Activated CD8-positive, alpha-beta memory T cell treated with anti-CD3 and anti-CD28 coated beads for 24 hours (primary cell): ENCODE results near the gene MSH6.

Experiments used
- DNase-seq: peaks from one replicate; pipeline ENCODE4 v3.0.0-alpha.2; 2020

MSH6 gene

DNA sequence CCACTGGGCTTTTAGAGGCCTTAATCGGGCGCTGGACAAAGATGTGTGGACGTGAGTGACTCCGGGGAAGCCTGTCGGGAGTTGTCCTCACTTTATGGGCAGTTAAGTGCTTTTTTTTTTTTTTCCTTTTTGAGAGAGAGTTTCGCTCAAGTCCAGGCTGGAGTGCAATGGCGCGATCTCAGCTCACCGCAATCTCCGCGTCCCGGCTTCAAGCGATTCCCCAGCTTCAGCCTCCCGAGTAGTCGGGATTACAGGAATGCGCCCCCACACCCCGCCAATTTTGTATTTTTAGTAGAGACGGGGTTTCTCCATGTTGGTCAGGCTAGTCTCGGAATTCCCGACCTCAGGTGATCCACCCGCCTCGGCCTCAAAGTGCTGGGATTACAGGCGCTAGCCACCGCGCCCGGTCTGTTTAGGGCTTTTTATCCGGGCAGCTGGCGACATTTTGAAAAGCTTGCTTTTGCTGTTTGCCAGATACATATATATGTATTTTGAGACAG, 1.5 kb downstream of the MSH6 start:
- DNase-seq = no peak

DNA sequence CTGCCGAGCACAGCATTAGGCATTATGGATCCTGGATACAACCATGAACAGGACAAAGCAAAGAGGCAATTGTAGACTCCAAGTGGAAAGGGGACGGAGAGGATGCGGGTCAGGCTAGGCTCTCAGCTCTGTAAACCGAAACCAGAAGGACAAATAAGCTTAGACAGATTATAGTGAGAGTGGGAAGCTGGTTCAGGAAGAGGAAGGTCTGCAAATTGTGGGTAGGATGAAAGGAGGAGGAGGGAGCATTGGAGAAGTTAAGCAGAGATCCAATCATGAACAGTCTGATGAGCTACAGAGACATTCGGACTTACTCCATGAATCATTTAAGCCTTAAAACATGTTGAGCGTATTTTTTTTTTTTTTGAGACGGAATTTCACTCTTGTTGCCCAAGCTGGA, 3.0 kb downstream of the MSH6 start:
- peak; percentile 45 for DNase-seq

DNA sequence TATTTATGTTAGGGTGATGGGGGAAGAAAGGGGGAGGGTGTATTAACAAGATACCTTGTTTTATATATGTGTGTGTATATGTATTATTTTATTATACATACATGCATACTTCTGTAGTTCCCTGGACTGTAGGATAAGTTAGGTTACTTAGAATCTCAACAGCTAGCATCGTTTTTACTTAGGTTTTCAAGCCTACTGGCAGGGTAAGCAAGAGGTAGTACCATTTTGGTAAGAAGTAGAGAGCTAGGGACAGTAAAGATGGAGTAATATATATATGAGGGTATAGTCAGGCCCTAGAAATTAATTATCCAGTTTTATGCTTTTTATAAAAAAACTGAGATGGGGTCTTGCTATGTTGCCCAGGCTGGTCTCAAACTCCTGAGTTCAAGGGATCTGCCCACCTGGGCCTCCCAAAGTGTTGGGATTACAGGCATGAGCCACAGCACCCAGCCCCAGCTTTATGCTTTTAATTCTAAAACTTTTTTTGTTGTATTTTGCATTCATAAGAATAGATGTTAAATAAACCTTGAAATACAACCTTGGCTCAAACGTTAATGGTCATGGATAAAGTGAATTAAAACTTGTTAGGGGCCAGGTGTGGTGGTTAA, 13.2 kb downstream of the MSH6 start:
- DNase-seq = no peak

DNA sequence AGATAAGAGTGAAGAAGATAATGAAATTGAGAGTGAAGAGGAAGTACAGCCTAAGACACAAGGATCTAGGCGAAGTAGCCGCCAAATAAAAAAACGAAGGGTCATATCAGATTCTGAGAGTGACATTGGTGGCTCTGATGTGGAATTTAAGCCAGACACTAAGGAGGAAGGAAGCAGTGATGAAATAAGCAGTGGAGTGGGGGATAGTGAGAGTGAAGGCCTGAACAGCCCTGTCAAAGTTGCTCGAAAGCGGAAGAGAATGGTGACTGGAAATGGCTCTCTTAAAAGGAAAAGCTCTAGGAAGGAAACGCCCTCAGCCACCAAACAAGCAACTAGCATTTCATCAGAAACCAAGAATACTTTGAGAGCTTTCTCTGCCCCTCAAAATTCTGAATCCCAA, 15.7 kb downstream of the MSH6 start:
- DNase-seq = no peak

DNA sequence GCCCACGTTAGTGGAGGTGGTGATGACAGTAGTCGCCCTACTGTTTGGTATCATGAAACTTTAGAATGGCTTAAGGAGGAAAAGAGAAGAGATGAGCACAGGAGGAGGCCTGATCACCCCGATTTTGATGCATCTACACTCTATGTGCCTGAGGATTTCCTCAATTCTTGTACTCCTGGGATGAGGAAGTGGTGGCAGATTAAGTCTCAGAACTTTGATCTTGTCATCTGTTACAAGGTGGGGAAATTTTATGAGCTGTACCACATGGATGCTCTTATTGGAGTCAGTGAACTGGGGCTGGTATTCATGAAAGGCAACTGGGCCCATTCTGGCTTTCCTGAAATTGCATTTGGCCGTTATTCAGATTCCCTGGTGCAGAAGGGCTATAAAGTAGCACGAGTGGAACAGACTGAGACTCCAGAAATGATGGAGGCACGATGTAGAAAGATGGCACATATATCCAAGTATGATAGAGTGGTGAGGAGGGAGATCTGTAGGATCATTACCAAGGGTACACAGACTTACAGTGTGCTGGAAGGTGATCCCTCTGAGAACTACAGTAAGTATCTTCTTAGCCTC, 16.2 kb downstream of the MSH6 start:
- DNase-seq = no peak

DNA sequence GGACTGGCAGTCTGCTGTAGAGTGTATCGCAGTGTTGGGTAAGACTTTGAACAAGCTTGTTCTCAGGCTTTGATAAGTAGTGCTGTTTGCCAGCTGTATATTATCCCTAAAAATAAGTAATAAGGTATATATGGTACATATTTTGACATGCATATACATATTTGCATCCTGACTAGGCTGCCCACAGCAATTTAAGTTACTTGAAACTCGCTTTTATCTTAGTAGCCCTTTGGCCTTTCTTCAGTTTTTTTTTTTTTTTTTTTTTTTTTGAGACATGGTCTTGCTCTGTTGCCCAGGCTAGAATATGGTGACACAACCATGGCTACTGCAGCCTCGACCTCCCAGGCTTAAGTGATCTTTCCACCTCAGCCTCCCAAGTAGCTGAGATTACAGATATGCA, 18.2 kb downstream of the MSH6 start:
- no peak for DNase-seq

DNA sequence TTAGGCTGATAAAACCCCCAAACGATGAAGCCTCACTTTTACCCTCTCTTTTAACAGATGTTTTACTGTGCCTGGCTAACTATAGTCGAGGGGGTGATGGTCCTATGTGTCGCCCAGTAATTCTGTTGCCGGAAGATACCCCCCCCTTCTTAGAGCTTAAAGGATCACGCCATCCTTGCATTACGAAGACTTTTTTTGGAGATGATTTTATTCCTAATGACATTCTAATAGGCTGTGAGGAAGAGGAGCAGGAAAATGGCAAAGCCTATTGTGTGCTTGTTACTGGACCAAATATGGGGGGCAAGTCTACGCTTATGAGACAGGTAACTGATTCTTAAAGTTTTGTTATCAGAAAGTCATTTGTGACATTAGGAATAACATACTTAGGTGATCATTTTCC, 20.4 kb downstream of the MSH6 start:
- DNase-seq = no peak

DNA sequence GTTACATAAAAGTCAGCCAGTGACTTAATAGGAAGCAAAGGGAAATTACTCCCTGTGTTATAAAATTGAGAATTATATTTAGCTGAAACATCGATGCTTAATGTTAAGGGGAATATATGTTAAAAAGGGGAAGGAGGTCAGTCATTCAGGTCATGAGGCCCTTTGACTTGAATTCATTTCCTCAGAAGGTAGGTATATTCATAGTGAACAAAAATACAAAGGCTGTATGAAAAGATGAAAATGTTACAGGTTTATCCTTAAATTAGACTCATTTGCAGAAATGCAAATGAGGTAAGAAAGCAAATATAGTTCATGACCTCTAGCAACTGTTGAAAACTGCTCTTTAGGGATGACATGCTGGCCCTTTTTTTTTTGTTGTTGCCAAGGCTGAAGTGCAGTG, 20.8 kb downstream of the MSH6 start:
- no peak for DNase-seq

DNA sequence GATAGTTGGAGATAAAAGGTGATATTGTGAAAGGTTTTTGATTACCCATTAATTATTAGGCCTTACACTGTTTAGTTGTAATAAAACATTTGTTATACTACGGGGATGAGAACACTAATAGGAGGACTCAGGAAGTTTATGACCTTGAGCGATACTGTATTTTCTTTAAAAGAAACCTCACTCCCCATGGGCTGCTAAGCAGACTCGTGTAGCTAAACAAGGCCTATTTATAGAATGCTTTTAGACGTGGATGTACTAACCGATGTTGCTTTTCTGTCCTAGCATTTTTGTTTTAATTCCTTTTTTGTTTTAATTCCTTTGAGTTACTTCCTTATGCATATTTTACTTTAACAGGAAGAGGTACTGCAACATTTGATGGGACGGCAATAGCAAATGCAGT, 22.9 kb downstream of the MSH6 start:
- DNase-seq = no peak

DNA sequence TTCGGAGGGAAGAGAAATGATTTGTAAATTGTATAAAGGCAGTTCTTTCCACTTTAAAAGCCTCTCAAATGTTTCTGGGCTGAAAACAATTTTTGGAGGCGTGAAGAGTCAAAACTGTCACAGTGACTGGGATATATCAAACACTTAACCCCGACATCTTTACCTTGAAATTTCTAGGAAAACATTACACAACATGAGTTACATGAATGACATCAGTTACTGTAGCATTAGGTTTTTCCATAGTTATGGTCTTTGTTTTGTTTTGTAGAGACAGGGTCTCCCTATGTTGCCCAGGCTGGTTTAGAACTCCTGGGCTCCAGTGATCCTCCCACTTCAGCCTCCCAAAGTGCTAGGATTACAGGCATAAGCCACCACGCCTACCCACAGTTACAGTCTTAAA, 25.7 kb downstream of the MSH6 start:
- DNase-seq = no peak

DNA sequence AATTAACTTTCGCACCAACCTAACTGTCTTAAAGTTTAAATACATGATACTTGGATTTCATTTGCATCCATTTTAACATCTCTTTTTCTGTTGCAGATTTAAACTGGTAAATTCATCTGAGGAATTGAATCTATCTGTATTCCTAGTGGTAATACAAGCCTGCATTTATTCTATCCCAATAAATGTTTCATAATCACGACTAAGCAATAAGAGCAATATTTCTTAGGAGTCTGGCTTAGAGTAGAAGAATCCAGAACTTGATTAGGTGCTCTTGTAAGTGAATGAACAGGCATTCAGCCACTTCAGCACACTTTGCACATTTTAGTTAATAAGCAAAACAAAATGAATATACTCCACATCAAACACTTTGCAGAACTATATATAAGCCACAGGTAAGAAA, 27.0 kb downstream of the MSH6 start:
- no peak for DNase-seq

DNA sequence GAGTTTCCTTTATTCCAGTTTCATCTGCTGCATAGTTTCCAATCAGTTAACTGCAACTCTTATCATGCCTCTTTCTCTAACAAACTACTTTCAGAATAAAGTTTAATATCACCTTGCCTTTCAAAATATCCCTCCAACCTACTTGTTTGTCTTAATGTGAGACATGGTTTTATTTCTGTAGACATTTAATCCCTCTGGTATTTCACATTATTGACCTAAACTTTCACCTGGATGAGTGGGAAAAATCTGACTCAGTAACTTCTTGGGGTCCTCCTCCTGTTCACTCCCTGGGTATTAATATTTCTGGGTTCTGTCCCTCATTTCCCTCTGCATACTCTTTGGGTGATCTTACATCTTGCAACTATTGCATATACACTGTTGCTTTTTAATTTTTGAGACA, 27.9 kb downstream of the MSH6 start:
- DNase-seq = no peak

DNA sequence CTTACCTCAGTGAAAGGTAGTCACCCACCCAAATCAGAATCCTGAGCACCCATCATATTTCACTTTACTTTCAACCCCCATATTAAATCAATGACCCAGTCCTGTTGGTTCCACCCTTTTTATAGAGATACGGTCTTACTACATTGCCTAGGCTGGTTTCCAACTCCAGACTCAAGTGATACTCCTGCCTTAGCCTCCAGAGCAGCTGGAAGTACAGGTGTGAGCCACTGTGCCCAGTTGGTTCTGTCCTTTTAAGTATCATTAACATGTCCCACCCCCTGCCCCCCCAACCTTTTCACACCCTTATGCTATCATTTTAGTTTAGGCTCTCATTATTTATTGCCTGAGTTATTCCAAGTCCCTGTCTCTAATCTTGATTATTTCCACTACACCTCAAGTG, 28.7 kb downstream of the MSH6 start:
- DNase-seq = no peak

DNA sequence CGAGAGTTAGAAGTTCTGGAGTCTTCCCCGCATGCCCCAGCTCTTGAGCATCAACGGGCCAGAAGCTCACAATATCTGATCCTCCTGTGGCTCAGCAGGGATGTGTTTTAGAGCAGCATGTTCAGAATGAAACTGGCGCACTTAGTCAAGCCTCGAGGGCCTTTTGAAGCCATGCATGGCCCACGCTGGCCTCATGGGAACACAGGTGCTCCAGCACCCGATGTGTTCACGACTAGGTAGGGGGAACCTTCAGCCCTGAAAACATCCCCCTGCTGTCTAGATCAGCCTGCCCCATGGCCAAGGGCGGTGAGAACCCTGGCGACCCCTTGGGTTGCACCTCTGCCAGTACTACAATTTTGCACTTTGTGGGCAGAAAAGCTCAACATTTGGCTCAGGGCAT, 32.8 kb downstream of the MSH6 start:
- no peak for DNase-seq

DNA sequence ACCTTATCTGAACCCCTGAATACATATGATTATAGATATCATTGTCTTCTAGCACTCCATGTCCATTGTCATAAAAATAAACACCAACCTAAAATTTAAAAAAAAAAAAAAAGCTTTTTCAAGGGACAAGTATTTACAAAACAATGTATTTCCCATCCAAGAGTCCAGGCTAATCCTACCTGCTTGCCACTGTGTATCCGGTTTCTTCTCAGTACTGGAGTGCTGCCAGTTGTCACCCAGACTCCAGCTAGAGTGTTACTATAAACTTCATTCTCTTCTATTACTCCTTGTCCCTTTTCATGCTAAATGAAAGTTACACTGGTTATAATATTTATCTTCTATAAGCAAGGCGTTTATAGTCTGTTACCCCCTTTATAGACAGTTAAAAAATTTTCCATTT, 35.8 kb downstream of the MSH6 start:
- no peak for DNase-seq

DNA sequence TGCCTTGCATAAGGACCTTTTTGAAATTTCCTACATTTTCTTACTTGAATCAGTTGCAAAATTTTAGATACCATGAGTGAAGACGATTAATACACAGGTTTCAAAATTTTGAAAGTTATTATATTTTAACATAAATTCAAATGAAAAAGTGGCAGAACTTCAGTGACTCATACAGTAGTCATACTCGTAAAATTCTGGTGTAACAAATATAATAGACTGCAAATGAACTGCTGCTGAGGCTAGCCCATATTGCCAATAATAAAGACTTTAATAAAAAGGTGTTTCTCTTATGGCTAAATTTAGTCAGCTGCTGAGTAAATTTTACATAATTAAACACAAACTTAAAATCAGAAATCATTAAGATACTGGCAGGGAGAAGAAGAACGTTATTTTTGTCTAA, 36.9 kb downstream of the MSH6 start:
- no peak for DNase-seq

DNA sequence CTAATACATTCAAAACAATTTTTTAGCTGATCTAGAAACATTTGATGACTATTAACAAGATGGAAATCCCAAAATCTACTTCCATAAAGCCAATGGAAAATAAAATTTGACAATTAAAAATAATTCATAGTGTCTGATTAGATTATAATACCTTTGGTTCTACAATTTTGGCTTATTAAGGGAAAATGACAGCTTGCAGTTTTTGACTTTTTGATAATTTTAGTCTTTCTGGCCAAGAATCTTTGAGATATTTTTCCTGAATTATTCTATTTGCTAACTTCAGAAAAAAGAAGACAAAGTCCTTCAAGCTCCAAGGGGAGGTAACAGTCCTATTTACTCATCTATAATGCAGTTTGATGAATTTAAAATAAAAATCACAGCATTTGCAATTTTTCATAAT, 39.6 kb downstream of the MSH6 start:
- no peak for DNase-seq

DNA sequence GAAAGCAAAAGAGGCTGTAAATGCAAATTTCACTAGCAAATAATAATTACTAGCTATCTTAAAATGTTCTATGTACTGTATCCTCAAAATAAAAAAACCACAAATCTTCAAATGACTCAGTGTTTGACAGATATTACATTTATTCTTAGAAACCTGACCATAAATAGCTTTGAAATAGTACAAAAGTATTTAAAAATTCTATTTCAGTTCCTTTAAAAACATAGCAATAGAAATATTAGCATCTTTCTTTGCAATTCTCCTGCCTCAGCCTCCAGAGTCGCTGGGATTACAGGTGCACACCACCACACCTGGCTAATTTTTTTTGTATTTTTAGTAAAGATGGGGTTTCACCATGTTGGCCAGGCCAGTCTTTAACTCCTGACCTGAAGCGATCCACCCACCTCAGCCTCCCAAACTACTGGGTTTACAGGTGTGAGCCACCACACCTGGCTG, 50.6 kb downstream of the MSH6 start:
- DNase-seq = no peak

DNA sequence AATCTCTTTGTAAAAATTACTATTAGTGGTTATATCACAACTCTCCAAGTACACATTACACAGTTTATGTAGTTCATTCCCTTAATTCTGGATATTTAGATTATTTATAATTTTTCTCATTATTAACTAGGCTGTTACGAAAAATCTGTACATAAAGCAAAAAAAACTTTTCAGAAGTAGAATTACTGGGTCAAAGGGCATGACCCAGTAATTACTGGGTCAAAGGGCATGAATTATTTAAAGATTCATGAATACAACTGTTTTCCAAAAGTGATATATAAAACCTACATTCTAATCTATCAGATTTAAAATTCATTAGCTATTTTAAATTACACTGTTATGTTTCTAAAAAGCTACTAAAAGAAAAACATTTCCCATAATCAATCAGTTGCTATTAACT, 55.3 kb downstream of the MSH6 start:
- no peak for DNase-seq

DNA sequence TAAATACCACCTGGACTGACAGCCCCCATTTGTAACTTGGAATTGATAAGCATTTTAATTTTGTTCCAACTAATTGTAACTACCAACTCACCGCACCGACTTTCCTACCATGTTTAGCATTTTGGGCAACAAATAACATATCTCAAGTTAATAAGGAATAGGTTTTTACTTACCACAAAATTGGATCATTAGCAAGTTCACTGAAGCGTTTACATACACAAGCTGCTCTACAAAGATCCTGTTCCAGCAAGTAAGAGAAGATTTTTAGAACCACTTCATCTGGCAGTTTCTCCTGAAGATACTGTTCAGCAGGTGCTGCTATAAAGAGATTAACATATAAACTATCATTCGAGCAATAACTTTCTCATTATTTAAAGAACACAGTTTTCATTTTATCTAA, 55.7 kb downstream of the MSH6 start:
- DNase-seq = no peak

DNA sequence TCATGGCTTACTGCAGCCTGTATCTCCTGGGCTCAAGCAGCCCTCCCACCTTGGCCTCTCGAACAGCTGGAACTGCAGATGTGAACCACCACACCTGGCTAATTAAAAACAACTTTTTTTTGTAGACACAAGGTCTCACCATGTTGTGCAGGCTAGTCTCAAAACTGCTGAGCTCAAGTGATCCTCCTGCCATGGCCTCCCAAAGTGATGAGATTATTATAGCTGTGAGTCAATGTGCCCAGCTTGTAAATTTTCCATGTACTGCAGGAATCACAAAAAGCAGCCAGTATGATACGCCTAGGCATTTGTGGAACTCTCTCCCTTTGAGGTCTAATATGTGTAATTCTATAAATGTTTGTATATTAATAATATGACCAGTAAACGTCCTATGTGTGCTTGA, 59.9 kb downstream of the MSH6 start:
- DNase-seq = no peak

DNA sequence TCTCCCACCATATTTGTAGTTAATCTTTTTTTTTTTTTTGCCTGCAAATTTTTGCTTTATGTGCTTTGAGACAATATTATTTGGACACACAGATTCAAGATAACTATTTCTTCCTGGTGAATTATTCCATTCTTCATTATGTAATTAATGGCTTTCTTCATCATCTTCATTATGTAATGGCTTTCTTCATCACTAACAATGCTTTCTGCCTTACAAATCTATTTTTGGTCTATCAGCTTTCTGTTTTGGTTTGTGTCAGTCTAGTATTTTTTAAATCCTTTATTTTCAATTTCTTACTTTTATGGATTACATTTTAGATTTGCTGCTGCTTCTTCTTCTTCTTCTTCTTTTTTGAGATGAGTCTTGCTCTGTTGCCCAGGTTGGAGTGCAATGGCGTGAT, 60.5 kb downstream of the MSH6 start:
- DNase-seq = no peak

DNA sequence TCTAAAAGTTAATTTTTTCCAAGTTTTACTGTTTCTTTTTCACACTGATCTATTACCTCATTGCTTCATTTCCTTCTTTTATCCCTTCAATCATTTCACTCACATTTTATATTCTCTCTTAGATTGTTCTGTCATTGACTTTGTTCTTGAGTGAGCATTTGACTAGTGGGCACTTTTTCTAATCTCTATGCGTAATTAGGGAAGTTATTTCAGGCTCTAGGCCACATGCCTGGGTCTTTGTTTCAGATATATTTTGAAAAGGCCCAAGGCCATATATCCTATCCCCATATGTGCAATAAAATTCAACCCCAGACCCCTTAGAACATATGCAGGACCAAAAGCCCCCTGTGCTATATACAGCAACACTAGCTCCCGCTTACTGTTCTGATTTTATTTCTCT, 61.2 kb downstream of the MSH6 start:
- no peak for DNase-seq

DNA sequence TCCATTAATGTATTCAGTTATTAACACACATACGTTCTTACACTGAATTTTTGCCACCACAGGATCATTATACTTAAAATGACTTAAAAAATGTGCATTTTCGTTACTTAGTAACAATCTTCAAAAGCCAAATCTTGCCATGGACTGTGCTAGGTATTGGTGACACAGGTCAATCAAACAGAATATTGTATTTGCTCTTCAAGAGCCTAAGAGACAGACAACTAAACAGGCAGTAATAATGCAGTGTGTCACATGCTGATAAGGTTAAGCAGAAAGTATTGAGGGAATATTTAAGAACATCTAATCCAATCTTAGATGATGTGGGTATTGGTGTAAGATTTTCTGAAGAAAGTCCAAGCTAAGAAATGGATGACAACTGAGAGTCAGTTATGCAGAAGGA, 66.4 kb downstream of the MSH6 start:
- no peak for DNase-seq

DNA sequence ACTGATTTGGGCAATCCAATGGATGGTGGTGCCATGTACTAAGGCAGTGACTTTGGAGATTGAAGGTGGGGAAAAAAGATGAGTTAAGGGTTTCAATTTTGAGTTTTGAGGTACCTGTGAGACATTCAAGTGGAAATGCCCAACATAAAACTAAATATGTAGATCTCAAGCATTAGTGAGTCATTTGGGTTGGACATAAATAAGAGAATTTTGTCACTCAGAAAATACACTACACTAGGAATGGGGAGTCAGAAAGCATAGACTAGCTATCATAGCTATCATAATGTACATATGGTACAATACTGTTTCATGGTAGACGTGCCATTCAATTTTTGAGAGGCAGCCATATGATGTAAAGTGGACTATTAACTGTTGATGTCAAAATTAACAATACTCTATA, 67.3 kb downstream of the MSH6 start:
- DNase-seq = no peak
